Neural crest cell (in vitro differentiated cells): ENCODE measurements around the gene CIAO1. TPM values are rescaled to one million over a fixed set of nuclear protein-coding genes. Genes with fewer than 3 reads are reported as not detected.
A peak's percentile ranks its signal among the peaks of the same experiment; 100 is the strongest.

Experiments
- DNase-seq: peaks from one replicate; pipeline ENCODE4 v3.0.0; 2021; ENCODE audit warnings: low read depth, mixed read lengths, low spot score
- H3K27ac Mint-ChIP-seq: one replicate; pipeline ENCODE4 v1.8.0; 2021; ENCODE audit warnings: mild to moderate bottlenecking, mixed read lengths; ENCODE audit not compliant: unreplicated experiment
- H3K27me3 Mint-ChIP-seq: 2 replicates; pipeline ENCODE4 v1.8.0; 2021; ENCODE audit warnings: low read depth, mild to moderate bottlenecking, mixed read lengths
- H3K36me3 Mint-ChIP-seq: 2 replicates; pipeline ENCODE4 v1.8.0; 2021; ENCODE audit warnings: low read depth, mild to moderate bottlenecking, mixed read lengths
- H3K4me1 Mint-ChIP-seq: 2 replicates; pipeline ENCODE4 v1.8.0; 2021; ENCODE audit warnings: mixed read lengths
- H3K4me3 Mint-ChIP-seq: one replicate; pipeline ENCODE4 v1.8.0; 2021; ENCODE audit warnings: mild to moderate bottlenecking, mixed read lengths
- H3K9me3 Mint-ChIP-seq: 2 replicates; pipeline ENCODE4 v1.8.0; 2021; ENCODE audit warnings: mixed read lengths
- CTCF ChIP-seq: fragments of 200-600 bp; sonication (generic); conservative IDR thresholded peaks from 2 replicates; pipeline ENCODE4 v1.5.0; 2021; ENCODE audit warnings: antibody characterized with exemption, mild to moderate bottlenecking
- total RNA-seq: library from RNA; stranded (reverse); gene quantifications from 2 replicates; pipeline ENCODE4 v1.2.1, GENCODE V29; 2021

Gene CIAO1
- total RNA-seq, 1 donor from 2014 or later, result 89.8 TPM

DNA sequence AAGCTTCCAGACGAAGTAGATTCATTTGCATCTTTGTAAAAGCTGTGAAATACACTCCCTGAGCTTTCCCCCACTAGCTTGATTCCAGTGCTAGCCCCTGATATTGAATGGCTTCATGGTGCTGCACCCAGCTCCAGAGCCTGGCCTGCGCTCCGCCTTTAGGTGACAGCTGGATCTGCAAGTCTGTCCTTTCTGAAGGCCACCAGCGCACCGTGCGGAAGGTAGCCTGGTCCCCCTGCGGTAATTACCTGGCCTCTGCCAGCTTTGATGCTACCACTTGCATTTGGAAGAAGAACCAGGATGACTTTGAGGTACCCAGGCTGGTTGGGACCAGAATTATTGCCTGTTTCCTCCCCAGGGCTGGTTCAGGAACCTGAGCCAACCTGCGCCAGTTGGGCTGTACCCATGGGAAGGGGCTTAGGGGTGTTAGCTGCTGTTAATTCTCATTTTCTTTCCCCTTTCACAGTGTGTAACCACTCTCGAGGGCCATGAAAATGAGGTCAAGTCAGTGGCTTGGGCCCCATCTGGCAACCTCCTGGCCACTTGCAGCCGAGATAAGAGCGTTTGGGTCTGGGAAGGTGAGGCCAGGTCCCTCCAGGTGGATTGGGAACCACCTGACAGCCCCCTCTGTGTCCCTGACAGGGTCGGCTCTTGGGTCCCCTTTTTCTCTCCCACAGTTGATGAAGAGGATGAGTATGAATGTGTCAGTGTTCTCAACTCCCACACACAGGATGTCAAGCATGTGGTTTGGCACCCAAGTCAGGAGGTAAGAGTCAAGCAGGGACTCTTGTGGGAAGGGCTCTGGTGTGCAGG, 1.3 kb downstream of the CIAO1 start:
- peaks cover 7% of the 10 kb centered on the region for H3K36me3 Mint-ChIP-seq
- peaks cover 24% of the 10 kb centered on the region for H3K4me1 Mint-ChIP-seq
- no peaks in the 10 kb centered on the region for H3K27me3 Mint-ChIP-seq
- TF ChIP-seq CTCF, result peak; percentile 50
- H3K9me3 Mint-ChIP-seq, result no peaks in the 10 kb centered on the region
- peak overlapping the region; percentile 94 for H3K27ac Mint-ChIP-seq
- peak overlapping the region; percentile 95 for H3K4me3 Mint-ChIP-seq
- peak; percentile 26 for DNase-seq

- H3K4me1 Mint-ChIP-seq, result peaks cover 3% of the 10 kb centered on the region
- TF ChIP-seq CTCF, result no peak
- H3K9me3 Mint-ChIP-seq, result no peaks in the 10 kb centered on the region
- H3K27ac Mint-ChIP-seq, result no peak overlapping the region
- H3K36me3 Mint-ChIP-seq, result peaks cover 14% of the 10 kb centered on the region
- no peak for DNase-seq
- no peak overlapping the region for H3K4me3 Mint-ChIP-seq
- no peaks in the 10 kb centered on the region for H3K27me3 Mint-ChIP-seq
These were observed 6.0 kb downstream of the CIAO1 start for GRCh38 chr2:96271995-96272394.

GRCh38 chr2:96273763-96274162, 7.7 kb downstream of the CIAO1 start:
- no peak for DNase-seq
- no peak overlapping the region for H3K27ac Mint-ChIP-seq
- no peaks in the 10 kb centered on the region for H3K4me1 Mint-ChIP-seq
- no peak for TF ChIP-seq CTCF
- H3K36me3 Mint-ChIP-seq, result peaks cover 23% of the 10 kb centered on the region
- no peak overlapping the region for H3K4me3 Mint-ChIP-seq
- no peaks in the 10 kb centered on the region for H3K27me3 Mint-ChIP-seq
- H3K9me3 Mint-ChIP-seq, result no peaks in the 10 kb centered on the region

DNA sequence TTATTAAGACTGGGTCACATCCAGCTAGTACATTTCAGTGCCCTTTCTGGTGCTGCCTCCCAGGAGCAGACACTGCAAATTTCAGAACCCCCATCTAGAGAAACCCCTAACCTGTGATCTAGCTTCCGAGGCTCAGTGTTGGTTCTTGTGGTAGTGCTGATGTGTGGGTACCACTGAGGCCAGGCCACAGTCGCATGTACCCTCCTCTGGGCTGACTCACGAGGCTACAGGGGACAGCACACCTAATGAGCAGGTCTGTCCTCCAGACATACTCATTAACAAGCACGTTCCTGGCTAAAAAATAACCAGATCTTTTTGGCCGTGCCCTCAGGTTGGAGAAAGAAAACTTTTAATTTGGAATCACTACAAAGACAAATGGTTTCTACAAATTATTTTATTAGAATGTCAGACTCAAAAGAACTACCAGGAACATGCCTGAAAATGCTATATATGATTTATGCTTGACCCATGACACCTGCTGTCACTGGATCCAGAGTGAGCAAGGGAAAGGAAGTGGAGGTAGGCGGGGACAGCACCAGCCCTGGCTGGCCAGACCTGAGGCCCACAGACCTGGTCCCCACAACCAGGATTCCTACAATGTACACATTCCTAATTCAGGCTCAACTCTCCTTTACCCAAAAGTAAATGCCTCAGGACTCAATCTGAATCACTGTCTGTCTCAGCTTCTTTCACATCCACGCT, 8.5 kb downstream of the CIAO1 start:
- no peaks in the 10 kb centered on the region for H3K27me3 Mint-ChIP-seq
- H3K27ac Mint-ChIP-seq, result no peak overlapping the region

More for the DNA sequence above, 8.5 kb downstream of the CIAO1 start:
- TF ChIP-seq CTCF, result no peak
- Mint-ChIP-seq H3K4me1 (no peaks in the 10 kb centered on the region), H3K36me3 (peaks cover 26% of the 10 kb centered on the region), H3K4me3 (no peak overlapping the region), H3K9me3 (no peaks in the 10 kb centered on the region)
- no peak for DNase-seq
